Coronary artery (tissue), 2 donors: Measurements from ENCODE around the gene WNT5B.
A peak's percentile ranks its signal among the peaks of the same experiment; 100 is the strongest.
"Not testable (repeated sequence)": the region's sequence is repeated elsewhere in the genome, so short reads cannot be mapped to it uniquely, and the experiment has no call there.

Experiments
- DNase-seq: peaks from one replicate; pipeline ENCODE4 v3.0.0-alpha.2; 2017; ENCODE audit warnings: low spot score
- H3K27ac ChIP-seq, 2 donors: fragments of 200-600 bp; sonication (generic); one replicate each; pipeline ENCODE4 v1.5.1; 2016 to 2019
- H3K4me3 ChIP-seq: fragments of 200-600 bp; sonication (generic); 2 replicates; pipeline ENCODE4 v1.5.1; 2016; ENCODE audit warnings: mild to moderate bottlenecking, moderate library complexity
- CTCF ChIP-seq: fragments of 200-600 bp; sonication (generic); IDR thresholded peaks from one replicate; pipeline ENCODE4 v1.5.1; 2019; ENCODE audit warnings: antibody characterized with exemption

The WNT5B gene

GRCh38 chr12:1598757-1599156 is 30.3 kb upstream of the WNT5B start:
- no peak for DNase-seq
- Histone ChIP-seq H3K27ac (no peak overlapping the region), H3K4me3 (no peak overlapping the region)
- TF ChIP-seq CTCF: no peak

GRCh38 chr12:1602706-1603105 is 26.3 kb upstream of the WNT5B start:
- not testable (repeated sequence) for H3K27ac ChIP-seq, H3K4me3 ChIP-seq, DNase-seq

- DNase-seq: no peak
- Histone ChIP-seq H3K4me3 (no peak overlapping the region), H3K27ac (no peak overlapping the region)
- no peak for TF ChIP-seq CTCF
These were observed 25.6 kb upstream of the WNT5B start for GRCh38 chr12:1603269-1603993.

- no peak overlapping the region for H3K27ac ChIP-seq
- no peak for DNase-seq
- no peak for TF ChIP-seq CTCF
- H3K4me3 ChIP-seq: no peak overlapping the region
These were observed 24.6 kb upstream of the WNT5B start for GRCh38 chr12:1604464-1604863.

GRCh38 chr12:1605129-1606020 is 23.7 kb upstream of the WNT5B start:
- DNase-seq: peak; percentile 85
- peak; percentile 54 for TF ChIP-seq CTCF
- H3K4me3 ChIP-seq: peak overlapping the region; percentile 71
- peak overlapping the region; percentile 74 to 91 for H3K27ac ChIP-seq

- peak overlapping the region; percentile 71 for H3K4me3 ChIP-seq
- DNase-seq: peak; percentile 92
- peak overlapping the region; percentile 74 to 91 for H3K27ac ChIP-seq
- no peak for TF ChIP-seq CTCF
These were observed 22.9 kb upstream of the WNT5B start for GRCh38 chr12:1606021-1606622.

GRCh38 chr12:1607940-1608712 is 20.9 kb upstream of the WNT5B start:
- no peak for DNase-seq
- no peak overlapping the region for H3K4me3 ChIP-seq
- no peak for TF ChIP-seq CTCF
- no peak overlapping the region for H3K27ac ChIP-seq
